Vagina (tissue), 2 donors: ENCODE results near the gene CCDC88C. TPM values are rescaled to one million over a fixed set of nuclear protein-coding genes. Genes with fewer than 3 reads are reported as not detected.

ENCODE experiments used
- DNase-seq, 2 donors: peaks; one replicate each; pipeline ENCODE4 v3.0.0-alpha.2; 2017; ENCODE audit errors: extremely low spot score in 2 of 2
- H3K27ac ChIP-seq: fragments of 200-600 bp; sonication (generic); one replicate; pipeline ENCODE4 v1.5.1; 2019
- H3K27me3 ChIP-seq: fragments of 200-600 bp; sonication (generic); one replicate; pipeline ENCODE4 v1.5.1; 2019
- H3K36me3 ChIP-seq, 2 donors: fragments of 200-600 bp; sonication (generic); one replicate each; pipeline ENCODE4 v1.5.1; 2017 to 2019
- H3K4me1 ChIP-seq: fragments of 200-600 bp; sonication (generic); one replicate; pipeline ENCODE4 v1.5.1; 2019
- H3K4me3 ChIP-seq, 2 donors: fragments of 200-600 bp; sonication (generic); 1 replicate in 1 of 2; 2 replicates in 1 of 2; pipeline ENCODE4 v1.5.1; 2016 to 2019
- H3K9me3 ChIP-seq: fragments of 200-600 bp; sonication (generic); one replicate; pipeline ENCODE4 v1.5.1; 2019
- CTCF ChIP-seq, 3 experiments: fragments of 450-650 bp in 2 of 3; fragments of 200-600 bp in 1 of 3; sonication (generic) in 1 of 3; IDR thresholded peaks; one replicate each; pipeline ENCODE4 v1.5.1; 2017 to 2019; ENCODE audit warnings: antibody characterized with exemption in 3 of 3, mild to moderate bottlenecking in 2 of 3, moderate library complexity in 2 of 3
- POLR2A ChIP-seq, 2 donors: fragments of 450-650 bp; IDR thresholded peaks; one replicate each; pipeline ENCODE4 v1.6.1; 2017; ENCODE audit warnings: antibody characterized with exemption in 2 of 2, mild to moderate bottlenecking in 2 of 2, moderate library complexity in 2 of 2
- POLR2AphosphoS5 ChIP-seq, 2 donors: sonication (generic); formaldehyde crosslinking; IDR thresholded peaks; one replicate each; pipeline ENCODE4 v1.9.0; 2017; ENCODE audit warnings: antibody characterized with exemption in 2 of 2, mild to moderate bottlenecking in 2 of 2, low read depth in 1 of 2; ENCODE audit not compliant: insufficient read depth in 1 of 2
- intact Hi-C: fragments of 100-400 bp; cut with DNase I; formaldehyde crosslinking; loops from one replicate; pipeline ENCODE4 v1.15.1; 2023
- total RNA-seq: library from RNA; depleted of rRNA; stranded (reverse); fragments of >200 nt; gene quantifications from one replicate; pipeline ENCODE4 v1.2.3, GENCODE V29; 2016

The CCDC88C gene
- total RNA-seq, 1 donor from 2014 or later: 42.2 TPM

GRCh38 chr14:91372671-91373495, 44.7 kb downstream of the CCDC88C start:
- Histone ChIP-seq H3K36me3 (no peaks in the 10 kb centered on the region), H3K27ac (no peak overlapping the region), H3K4me1 (peaks cover 91% of the 10 kb centered on the region), H3K27me3 (no peaks in the 10 kb centered on the region), H3K9me3 (no peaks in the 10 kb centered on the region), H3K4me3 (peak overlapping the region in 1 of 2 donors; percentile 4)
- intact Hi-C loops: no loop called here
- TF ChIP-seq POLR2AphosphoS5 (IDR thresholded peaks at IDR 0.05; ENCODE audit: insufficient read depth in 1 of 2, low read depth in 1 of 2): no peak
- TF ChIP-seq CTCF (IDR thresholded peaks at IDR 0.05): no peak
- no peak for TF ChIP-seq POLR2A (IDR thresholded peaks at IDR 0.05)
- DNase-seq: no peak

GRCh38 chr14:91371990-91372375, 45.6 kb downstream of the CCDC88C start:
- no peak for TF ChIP-seq POLR2A (IDR thresholded peaks at IDR 0.05)
- TF ChIP-seq CTCF (IDR thresholded peaks at IDR 0.05): no peak
- TF ChIP-seq POLR2AphosphoS5 (IDR thresholded peaks at IDR 0.05; ENCODE audit: insufficient read depth in 1 of 2, low read depth in 1 of 2): no peak
- Histone ChIP-seq H3K27me3 (no peaks in the 10 kb centered on the region), H3K36me3 (no peaks in the 10 kb centered on the region), H3K4me1 (peaks cover 82% of the 10 kb centered on the region), H3K27ac (no peak overlapping the region), H3K4me3 (no peak overlapping the region), H3K9me3 (no peaks in the 10 kb centered on the region)
- intact Hi-C loops: no loop called here
- DNase-seq: no peak

GRCh38 chr14:91371011-91371989, 46.3 kb downstream of the CCDC88C start:
- TF ChIP-seq POLR2AphosphoS5 (IDR thresholded peaks at IDR 0.05; ENCODE audit: insufficient read depth in 1 of 2, low read depth in 1 of 2) (no peak), POLR2A (IDR thresholded peaks at IDR 0.05) (no peak), CTCF (IDR thresholded peaks at IDR 0.05) (no peak)
- H3K27me3 ChIP-seq: no peaks in the 10 kb centered on the region
- no peaks in the 10 kb centered on the region for H3K9me3 ChIP-seq
- peaks cover 75% of the 10 kb centered on the region for H3K4me1 ChIP-seq
- H3K4me3 ChIP-seq: no peak overlapping the region
- intact Hi-C loops: no loop called here
- no peak for DNase-seq
- H3K36me3 ChIP-seq: no peaks in the 10 kb centered on the region
- H3K27ac ChIP-seq: no peak overlapping the region

- Histone ChIP-seq H3K36me3 (no peaks in the 10 kb centered on the region), H3K27ac (no peak overlapping the region), H3K4me1 (peaks cover 67% of the 10 kb centered on the region), H3K4me3 (no peak overlapping the region), H3K27me3 (no peaks in the 10 kb centered on the region), H3K9me3 (no peaks in the 10 kb centered on the region)
- intact Hi-C loops: no loop called here
- no peak for DNase-seq
- peak in 1 of 2 donors; percentile 51 for TF ChIP-seq POLR2AphosphoS5 (IDR thresholded peaks at IDR 0.05; ENCODE audit: insufficient read depth in 1 of 2, low read depth in 1 of 2)
- TF ChIP-seq CTCF (IDR thresholded peaks at IDR 0.05): no peak
Measured at GRCh38 chr14:91369628-91370445, 47.8 kb downstream of the CCDC88C start.
